Measurements from ENCODE around the gene MSI2.

GRCh38 chr17:57697891-57698711 is 441.8 kb downstream of the MSI2 start:
- TF ChIP-seq PKNOX1 (IDR thresholded peaks at IDR 0.05) = no peak
- TF ChIP-seq HDGF (IDR thresholded peaks at IDR 0.05; ENCODE audit: borderline replicate concordance) = no peak
- no peak for TF ChIP-seq FOXA1 (IDR thresholded peaks at IDR 0.05)
- TF ChIP-seq FOXM1 (IDR thresholded peaks at IDR 0.05; ENCODE audit: borderline replicate concordance) = no peak
- no peak for TF ChIP-seq NFRKB (IDR thresholded peaks at IDR 0.05)
- no peak for TF ChIP-seq CTBP1 (IDR thresholded peaks at IDR 0.05; ENCODE audit: borderline replicate concordance)
- no peak for TF ChIP-seq SUZ12 (IDR thresholded peaks at IDR 0.05)

Measured in HEK293T (cell line).